ENCODE data around the gene POMGNT2.

DNA sequence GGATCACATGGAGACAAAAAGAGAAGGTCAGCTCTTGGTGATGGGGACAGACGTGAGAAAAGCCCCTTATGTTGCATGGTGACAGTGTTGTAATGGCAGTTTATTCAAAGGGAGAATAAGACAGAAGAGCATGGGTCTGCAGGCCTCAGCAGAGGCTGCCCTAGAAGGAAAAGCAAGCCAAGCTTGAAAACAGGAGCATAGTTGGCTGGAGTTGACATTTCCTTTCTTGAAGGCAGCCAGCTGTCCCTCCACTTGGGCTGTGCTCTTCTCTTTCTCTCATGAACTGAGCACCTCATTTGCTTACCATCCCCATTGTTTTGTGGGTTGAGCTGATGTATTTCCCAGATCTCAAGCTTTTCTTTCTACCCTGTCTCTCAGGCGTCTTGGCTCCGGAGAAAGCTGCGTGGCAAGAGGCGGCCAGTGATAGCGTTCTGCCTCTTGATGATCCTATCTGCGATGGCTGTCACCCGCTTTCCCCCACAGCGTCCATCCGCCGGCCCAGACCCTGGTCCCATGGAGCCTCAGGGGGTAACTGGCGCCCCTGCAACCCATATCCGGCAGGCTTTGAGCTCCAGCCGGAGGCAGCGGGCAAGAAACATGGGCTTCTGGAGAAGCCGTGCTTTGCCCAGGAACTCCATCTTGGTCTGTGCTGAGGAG is 73.9 kb downstream of the POMGNT2 start:
- TF ChIP-seq SP1 (IDR thresholded peaks at IDR 0.05) (no peak), GABPA (IDR thresholded peaks at IDR 0.05 in 1 of 2, conservative IDR thresholded peaks at IDR 0.05 in 1 of 2) (no peak), EGR1 (IDR thresholded peaks at IDR 0.05; ENCODE audit: low read depth in 2 of 2) (no peak), JUND (IDR thresholded peaks at IDR 0.05) (no peak), RAD21 (IDR thresholded peaks at IDR 0.05) (no peak), YY1 (IDR thresholded peaks at IDR 0.05) (no peak)
- TF ChIP-seq, protein P1, sequence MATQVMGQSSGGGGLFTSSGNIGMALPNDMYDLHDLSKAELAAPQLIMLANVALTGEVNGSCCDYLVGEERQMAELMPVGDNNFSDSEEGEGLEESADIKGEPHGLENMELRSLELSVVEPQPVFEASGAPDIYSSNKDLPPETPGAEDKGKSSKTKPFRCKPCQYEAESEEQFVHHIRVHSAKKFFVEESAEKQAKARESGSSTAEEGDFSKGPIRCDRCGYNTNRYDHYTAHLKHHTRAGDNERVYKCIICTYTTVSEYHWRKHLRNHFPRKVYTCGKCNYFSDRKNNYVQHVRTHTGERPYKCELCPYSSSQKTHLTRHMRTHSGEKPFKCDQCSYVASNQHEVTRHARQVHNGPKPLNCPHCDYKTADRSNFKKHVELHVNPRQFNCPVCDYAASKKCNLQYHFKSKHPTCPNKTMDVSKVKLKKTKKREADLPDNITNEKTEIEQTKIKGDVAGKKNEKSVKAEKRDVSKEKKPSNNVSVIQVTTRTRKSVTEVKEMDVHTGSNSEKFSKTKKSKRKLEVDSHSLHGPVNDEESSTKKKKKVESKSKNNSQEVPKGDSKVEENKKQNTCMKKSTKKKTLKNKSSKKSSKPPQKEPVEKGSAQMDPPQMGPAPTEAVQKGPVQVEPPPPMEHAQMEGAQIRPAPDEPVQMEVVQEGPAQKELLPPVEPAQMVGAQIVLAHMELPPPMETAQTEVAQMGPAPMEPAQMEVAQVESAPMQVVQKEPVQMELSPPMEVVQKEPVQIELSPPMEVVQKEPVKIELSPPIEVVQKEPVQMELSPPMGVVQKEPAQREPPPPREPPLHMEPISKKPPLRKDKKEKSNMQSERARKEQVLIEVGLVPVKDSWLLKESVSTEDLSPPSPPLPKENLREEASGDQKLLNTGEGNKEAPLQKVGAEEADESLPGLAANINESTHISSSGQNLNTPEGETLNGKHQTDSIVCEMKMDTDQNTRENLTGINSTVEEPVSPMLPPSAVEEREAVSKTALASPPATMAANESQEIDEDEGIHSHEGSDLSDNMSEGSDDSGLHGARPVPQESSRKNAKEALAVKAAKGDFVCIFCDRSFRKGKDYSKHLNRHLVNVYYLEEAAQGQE (IDR thresholded peaks at IDR 0.05): no peak
- TF ChIP-seq, protein P2, sequence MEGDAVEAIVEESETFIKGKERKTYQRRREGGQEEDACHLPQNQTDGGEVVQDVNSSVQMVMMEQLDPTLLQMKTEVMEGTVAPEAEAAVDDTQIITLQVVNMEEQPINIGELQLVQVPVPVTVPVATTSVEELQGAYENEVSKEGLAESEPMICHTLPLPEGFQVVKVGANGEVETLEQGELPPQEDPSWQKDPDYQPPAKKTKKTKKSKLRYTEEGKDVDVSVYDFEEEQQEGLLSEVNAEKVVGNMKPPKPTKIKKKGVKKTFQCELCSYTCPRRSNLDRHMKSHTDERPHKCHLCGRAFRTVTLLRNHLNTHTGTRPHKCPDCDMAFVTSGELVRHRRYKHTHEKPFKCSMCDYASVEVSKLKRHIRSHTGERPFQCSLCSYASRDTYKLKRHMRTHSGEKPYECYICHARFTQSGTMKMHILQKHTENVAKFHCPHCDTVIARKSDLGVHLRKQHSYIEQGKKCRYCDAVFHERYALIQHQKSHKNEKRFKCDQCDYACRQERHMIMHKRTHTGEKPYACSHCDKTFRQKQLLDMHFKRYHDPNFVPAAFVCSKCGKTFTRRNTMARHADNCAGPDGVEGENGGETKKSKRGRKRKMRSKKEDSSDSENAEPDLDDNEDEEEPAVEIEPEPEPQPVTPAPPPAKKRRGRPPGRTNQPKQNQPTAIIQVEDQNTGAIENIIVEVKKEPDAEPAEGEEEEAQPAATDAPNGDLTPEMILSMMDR (IDR thresholded peaks at IDR 0.05; ENCODE audit: low read depth, low read length, missing input control): no peak
- TF ChIP-seq, protein P3, sequence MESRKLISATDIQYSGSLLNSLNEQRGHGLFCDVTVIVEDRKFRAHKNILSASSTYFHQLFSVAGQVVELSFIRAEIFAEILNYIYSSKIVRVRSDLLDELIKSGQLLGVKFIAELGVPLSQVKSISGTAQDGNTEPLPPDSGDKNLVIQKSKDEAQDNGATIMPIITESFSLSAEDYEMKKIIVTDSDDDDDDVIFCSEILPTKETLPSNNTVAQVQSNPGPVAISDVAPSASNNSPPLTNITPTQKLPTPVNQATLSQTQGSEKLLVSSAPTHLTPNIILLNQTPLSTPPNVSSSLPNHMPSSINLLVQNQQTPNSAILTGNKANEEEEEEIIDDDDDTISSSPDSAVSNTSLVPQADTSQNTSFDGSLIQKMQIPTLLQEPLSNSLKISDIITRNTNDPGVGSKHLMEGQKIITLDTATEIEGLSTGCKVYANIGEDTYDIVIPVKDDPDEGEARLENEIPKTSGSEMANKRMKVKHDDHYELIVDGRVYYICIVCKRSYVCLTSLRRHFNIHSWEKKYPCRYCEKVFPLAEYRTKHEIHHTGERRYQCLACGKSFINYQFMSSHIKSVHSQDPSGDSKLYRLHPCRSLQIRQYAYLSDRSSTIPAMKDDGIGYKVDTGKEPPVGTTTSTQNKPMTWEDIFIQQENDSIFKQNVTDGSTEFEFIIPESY (IDR thresholded peaks at IDR 0.05): no peak

Measured in liver (tissue), 3 donors.